Kidney (tissue), 14 donors: Measurements from ENCODE around the gene RTKN2. TPM values are rescaled to one million over a fixed set of nuclear protein-coding genes. Genes with fewer than 3 reads are reported as not detected.
A peak's percentile ranks its signal among the peaks of the same experiment; 100 is the strongest.

Source experiments
- DNase-seq, 5 donors: peaks; one replicate each; pipeline ENCODE4 v3.0.0-alpha.2; 2013 to 2020
- FAIRE-seq: peaks from 2 replicates; lab custom pipeline; 2012; peaks lifted over from hg19 to GRCh38; lab: Jason Lieb, UNC
- H3K27ac ChIP-seq, 2 donors: one replicate each; pipeline ENCODE4 v1.7.0; 2013; ENCODE audit warnings: low read depth in 2 of 2, low read length in 2 of 2, inconsistent platforms in 1 of 2
- H3K27me3 ChIP-seq: one replicate; pipeline ENCODE4 v1.7.1; 2013; ENCODE audit warnings: low read length, inconsistent platforms; ENCODE audit not compliant: control insufficient read depth, insufficient read depth
- H3K36me3 ChIP-seq, 3 donors: one replicate each; pipeline versions ENCODE4 v1.7.0 to v1.7.1; 2013; ENCODE audit warnings: low read length in 3 of 3, control low read depth in 1 of 3, inconsistent platforms in 1 of 3; ENCODE audit not compliant: insufficient read depth in 3 of 3, control insufficient read depth in 2 of 3
- H3K4me1 ChIP-seq, 3 donors: one replicate each; pipeline versions ENCODE4 v1.7.0 to v1.7.1; 2013; ENCODE audit warnings: low read length in 3 of 3, inconsistent platforms in 1 of 3, low read depth in 1 of 3; ENCODE audit not compliant: control insufficient read depth in 2 of 3, insufficient read depth in 2 of 3
- H3K4me3 ChIP-seq, 3 donors: one replicate each; pipeline versions ENCODE4 v1.7.0 to v1.8.1; 2013; ENCODE audit warnings: low read length in 3 of 3, control low read depth in 1 of 3, inconsistent platforms in 1 of 3
- H3K9ac ChIP-seq, 3 donors: one replicate each; pipeline versions ENCODE4 v1.7.0 to v1.7.1; 2013; ENCODE audit warnings: low read length in 3 of 3, control low read depth in 1 of 3, inconsistent platforms in 1 of 3
- H3K9me3 ChIP-seq, 3 donors: one replicate each; pipeline versions ENCODE4 v1.7.0 to v1.7.1; 2013; ENCODE audit warnings: low read length in 3 of 3, control low read depth in 1 of 3, inconsistent platforms in 1 of 3; ENCODE audit not compliant: control insufficient read depth in 2 of 3, insufficient read depth in 1 of 3
- intact Hi-C: fragments of 100-400 bp; cut with DNase I; formaldehyde crosslinking; loops from one replicate; pipeline ENCODE4 v1.11.1; 2022
- polyA plus RNA-seq: library from polyadenylated mRNA; stranded (reverse); fragments of 350-450 nt; fragmentation: Illumina TruSeq; extraction: RNeasy Lipid Tissue Mini Kit (QIAGEN cat#74804); gene quantifications from one replicate; pipeline ENCODE4 v1.2.3, GENCODE V29; 2014; ENCODE audit warnings: low read depth, low replicate concordance; ENCODE audit not compliant: insufficient read depth
- total RNA-seq: library from RNA; stranded (reverse); fragmentation: NEBNext Ultra II Directional; extraction: Animal tissue kit (Norgen Biotek cat#: 25700); gene quantifications from one replicate; pipeline ENCODE4 v1.2.1, GENCODE V29; 2021
- TF ChIP-seq, protein P1 (sequence below): IDR thresholded peaks from 3 replicates; pipeline ENCODE4 v1.5.1; 2012; ENCODE audit warnings: mild to moderate bottlenecking, moderate library complexity, borderline replicate concordance; ENCODE audit not compliant: insufficient read depth; ENCODE audit errors: extremely low read depth
- donor health status: control.
- donor health status: control.
- donor health status: control.
- donor health status: control.
- donor health status: control.
- donor health status: DM: yes; HTN: yes; CAD: no.
- donor health status: Normal renal cell carcinoma (clear cell type).

Gene RTKN2
- total and polyA plus RNA-seq, 2 donors from 2014 or later, result 0.24 to 1.6 TPM

- H3K27ac ChIP-seq, result no peak overlapping the region
- no peak overlapping the region for H3K9ac ChIP-seq
- no peaks in the 10 kb centered on the region for H3K9me3 ChIP-seq
- intact Hi-C loops, result no loop called here
- peaks cover 0 to 2% (median 0%) of the 10 kb centered on the region in 3 donors for H3K36me3 ChIP-seq
- no peak overlapping the region for H3K4me3 ChIP-seq
- DNase-seq, result peak in 2 of 5 donors; percentile 13 to 36
- TF ChIP-seq, protein P1, sequence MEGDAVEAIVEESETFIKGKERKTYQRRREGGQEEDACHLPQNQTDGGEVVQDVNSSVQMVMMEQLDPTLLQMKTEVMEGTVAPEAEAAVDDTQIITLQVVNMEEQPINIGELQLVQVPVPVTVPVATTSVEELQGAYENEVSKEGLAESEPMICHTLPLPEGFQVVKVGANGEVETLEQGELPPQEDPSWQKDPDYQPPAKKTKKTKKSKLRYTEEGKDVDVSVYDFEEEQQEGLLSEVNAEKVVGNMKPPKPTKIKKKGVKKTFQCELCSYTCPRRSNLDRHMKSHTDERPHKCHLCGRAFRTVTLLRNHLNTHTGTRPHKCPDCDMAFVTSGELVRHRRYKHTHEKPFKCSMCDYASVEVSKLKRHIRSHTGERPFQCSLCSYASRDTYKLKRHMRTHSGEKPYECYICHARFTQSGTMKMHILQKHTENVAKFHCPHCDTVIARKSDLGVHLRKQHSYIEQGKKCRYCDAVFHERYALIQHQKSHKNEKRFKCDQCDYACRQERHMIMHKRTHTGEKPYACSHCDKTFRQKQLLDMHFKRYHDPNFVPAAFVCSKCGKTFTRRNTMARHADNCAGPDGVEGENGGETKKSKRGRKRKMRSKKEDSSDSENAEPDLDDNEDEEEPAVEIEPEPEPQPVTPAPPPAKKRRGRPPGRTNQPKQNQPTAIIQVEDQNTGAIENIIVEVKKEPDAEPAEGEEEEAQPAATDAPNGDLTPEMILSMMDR, result no peak
- no peak for FAIRE-seq
- no peaks in the 10 kb centered on the region for H3K27me3 ChIP-seq
- no peaks in the 10 kb centered on the region for H3K4me1 ChIP-seq
Observed at GRCh38 chr10:62194924-62195674, 73.5 kb downstream of the RTKN2 start.

DNA sequence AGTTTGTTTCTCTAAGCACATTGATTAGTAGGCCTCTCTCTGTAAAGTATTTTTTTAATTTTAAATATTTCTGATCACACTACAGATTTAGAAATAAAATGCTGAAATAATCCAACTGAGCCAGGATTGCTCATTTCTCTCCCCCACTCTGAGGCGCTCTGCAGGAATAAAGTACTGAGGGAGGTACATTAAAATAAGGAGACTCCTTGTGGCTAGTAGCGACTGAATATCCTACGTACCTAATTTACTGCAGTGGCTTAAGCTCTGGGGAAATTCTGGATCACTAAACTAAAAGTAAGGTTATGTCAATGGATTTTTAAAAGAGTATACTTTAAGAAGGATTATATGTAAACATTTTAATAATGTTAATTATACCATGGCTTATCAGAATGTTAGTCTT, 75.2 kb downstream of the RTKN2 start:
- no peak overlapping the region for H3K4me3 ChIP-seq
- TF ChIP-seq, protein P1, result no peak
- FAIRE-seq, result no peak
- H3K27me3 ChIP-seq, result no peaks in the 10 kb centered on the region
- intact Hi-C loops, result no loop called here
- H3K9ac ChIP-seq, result no peak overlapping the region
- no peaks in the 10 kb centered on the region for H3K4me1 ChIP-seq
- H3K36me3 ChIP-seq, result peaks cover 0 to 2% (median 0%) of the 10 kb centered on the region in 3 donors
- H3K27ac ChIP-seq, result no peak overlapping the region
- no peaks in the 10 kb centered on the region for H3K9me3 ChIP-seq
- DNase-seq, result no peak

GRCh38 chr10:62189131-62189530, 79.5 kb downstream of the RTKN2 start:
- no peaks in the 10 kb centered on the region for H3K4me1 ChIP-seq
- no peak overlapping the region for H3K4me3 ChIP-seq
- no peak for FAIRE-seq
- TF ChIP-seq, protein P1, result no peak
- intact Hi-C loops, result no loop called here
- no peaks in the 10 kb centered on the region for H3K9me3 ChIP-seq
- DNase-seq, result no peak
- no peaks in the 10 kb centered on the region for H3K36me3 ChIP-seq
- no peak overlapping the region for H3K27ac ChIP-seq
- no peak overlapping the region for H3K9ac ChIP-seq
- no peaks in the 10 kb centered on the region for H3K27me3 ChIP-seq
